ENCODE results near the gene VTI1A.

GRCh38 chr10:112716924-112717413 is 270.0 kb downstream of the VTI1A start:
- TF ChIP-seq FOXM1 (IDR thresholded peaks at IDR 0.05; ENCODE audit: low read depth) (no peak), RAD21 (IDR thresholded peaks at IDR 0.05; ENCODE audit: low read length) (no peak), CTCF (IDR thresholded peaks at IDR 0.05) (no peak), FOSL2 (IDR thresholded peaks at IDR 0.05; ENCODE audit: borderline replicate concordance, low read depth) (peak; percentile 28; the same call in 1 of the 2 replicates), GABPA (IDR thresholded peaks at IDR 0.05; ENCODE audit: low read depth) (no peak), MXI1 (IDR thresholded peaks at IDR 0.05; ENCODE audit: low read depth, low read length) (no peak), MAX (IDR thresholded peaks at IDR 0.05; ENCODE audit: low read depth) (no peak), EP300 (IDR thresholded peaks at IDR 0.05; ENCODE audit: borderline replicate concordance in 1 of 2, low read depth in 1 of 2, low read length in 1 of 2) (no peak), SIN3A (IDR thresholded peaks at IDR 0.05; ENCODE audit: borderline replicate concordance, low read depth, low read length) (no peak), REST (IDR thresholded peaks at IDR 0.05; ENCODE audit: low read depth, low read length) (no peak), JUND (IDR thresholded peaks at IDR 0.05) (no peak), RFX5 (IDR thresholded peaks at IDR 0.05; ENCODE audit: low read length) (no peak)
